Ishikawa (cell line): Measurements from ENCODE around the gene PTPRN2.

Source experiments
- CEBPB ChIP-seq: IDR thresholded peaks from 2 replicates; pipeline ENCODE4 v1.6.1; 2012
- CREB1 ChIP-seq: IDR thresholded peaks from 2 replicates; pipeline ENCODE4 v1.6.1; 2012; ENCODE audit warnings: low read depth
- EP300 ChIP-seq: IDR thresholded peaks from 2 replicates; pipeline ENCODE4 v1.6.1; 2012; ENCODE audit warnings: borderline replicate concordance
- FOXM1 ChIP-seq: IDR thresholded peaks from 2 replicates; pipeline ENCODE4 v1.6.1; 2012; ENCODE audit warnings: low read depth, borderline replicate concordance
- TAF1 ChIP-seq: IDR thresholded peaks from 2 replicates; pipeline ENCODE4 v1.6.1; 2012; ENCODE audit warnings: low read depth, mild to moderate bottlenecking
- TCF12 ChIP-seq: IDR thresholded peaks from 2 replicates; pipeline ENCODE4 v1.6.1; 2012; ENCODE audit warnings: low read depth
- TEAD4 ChIP-seq: IDR thresholded peaks from 2 replicates; pipeline ENCODE4 v1.6.1; 2012

DNA sequence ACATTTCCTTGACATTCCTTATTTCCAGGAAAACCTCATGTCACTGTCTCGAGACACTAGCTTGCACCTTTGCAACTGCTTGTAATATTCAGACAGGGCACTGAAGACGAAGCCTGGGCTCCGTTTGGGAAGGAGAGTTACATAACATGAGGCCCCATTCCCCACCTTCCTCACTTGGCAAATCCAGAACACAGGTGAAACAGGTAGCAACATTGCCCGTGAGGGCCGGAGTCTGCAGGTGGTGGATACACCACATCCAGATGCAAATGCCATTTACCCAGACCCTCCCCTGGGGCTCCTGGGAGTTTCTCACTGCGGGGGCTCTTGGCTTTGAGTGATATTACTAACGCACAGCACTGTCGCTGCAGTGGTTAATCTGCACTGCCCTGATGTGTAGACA, 491.0 kb downstream of the PTPRN2 start:
- TF ChIP-seq FOXM1, result no peak
- TF ChIP-seq TAF1, result no peak
- no peak for TF ChIP-seq TCF12
- no peak for TF ChIP-seq CREB1
- no peak for TF ChIP-seq CEBPB
- no peak for TF ChIP-seq TEAD4
- TF ChIP-seq EP300, result no peak
